IPS-15b (cell line): ENCODE data around the gene PLEKHH1.
"Not testable (repeated sequence)": the region's sequence is repeated elsewhere in the genome, so short reads cannot be mapped to it uniquely, and the experiment has no call there.

Experiments
- H3K27me3 ChIP-seq: one replicate; pipeline ENCODE4 v1.6.1; 2013; ENCODE audit warnings: low read length; ENCODE audit not compliant: control insufficient read depth, insufficient read depth
- H3K36me3 ChIP-seq: one replicate; pipeline ENCODE4 v1.6.1; 2013; ENCODE audit warnings: low read length; ENCODE audit not compliant: control insufficient read depth, insufficient read depth
- H3K4me1 ChIP-seq: one replicate; pipeline ENCODE4 v1.6.1; 2013; ENCODE audit warnings: mild to moderate bottlenecking, low read length; ENCODE audit not compliant: control insufficient read depth, insufficient read depth
- H3K4me3 ChIP-seq: one replicate; pipeline ENCODE4 v1.5.1; 2013; ENCODE audit warnings: low read depth, low read length
- H3K9ac ChIP-seq: one replicate; pipeline ENCODE4 v1.6.1; 2013; ENCODE audit warnings: low read depth, mild to moderate bottlenecking, low read length
- H3K9me3 ChIP-seq: one replicate; pipeline ENCODE4 v1.6.1; 2013; ENCODE audit warnings: mild to moderate bottlenecking, low read length; ENCODE audit not compliant: control insufficient read depth, insufficient read depth

The PLEKHH1 gene

GRCh38 chr14:67539116-67539515 lies 6.0 kb downstream of the PLEKHH1 start:
- no peaks in the 10 kb centered on the region for H3K27me3 ChIP-seq

DNA sequence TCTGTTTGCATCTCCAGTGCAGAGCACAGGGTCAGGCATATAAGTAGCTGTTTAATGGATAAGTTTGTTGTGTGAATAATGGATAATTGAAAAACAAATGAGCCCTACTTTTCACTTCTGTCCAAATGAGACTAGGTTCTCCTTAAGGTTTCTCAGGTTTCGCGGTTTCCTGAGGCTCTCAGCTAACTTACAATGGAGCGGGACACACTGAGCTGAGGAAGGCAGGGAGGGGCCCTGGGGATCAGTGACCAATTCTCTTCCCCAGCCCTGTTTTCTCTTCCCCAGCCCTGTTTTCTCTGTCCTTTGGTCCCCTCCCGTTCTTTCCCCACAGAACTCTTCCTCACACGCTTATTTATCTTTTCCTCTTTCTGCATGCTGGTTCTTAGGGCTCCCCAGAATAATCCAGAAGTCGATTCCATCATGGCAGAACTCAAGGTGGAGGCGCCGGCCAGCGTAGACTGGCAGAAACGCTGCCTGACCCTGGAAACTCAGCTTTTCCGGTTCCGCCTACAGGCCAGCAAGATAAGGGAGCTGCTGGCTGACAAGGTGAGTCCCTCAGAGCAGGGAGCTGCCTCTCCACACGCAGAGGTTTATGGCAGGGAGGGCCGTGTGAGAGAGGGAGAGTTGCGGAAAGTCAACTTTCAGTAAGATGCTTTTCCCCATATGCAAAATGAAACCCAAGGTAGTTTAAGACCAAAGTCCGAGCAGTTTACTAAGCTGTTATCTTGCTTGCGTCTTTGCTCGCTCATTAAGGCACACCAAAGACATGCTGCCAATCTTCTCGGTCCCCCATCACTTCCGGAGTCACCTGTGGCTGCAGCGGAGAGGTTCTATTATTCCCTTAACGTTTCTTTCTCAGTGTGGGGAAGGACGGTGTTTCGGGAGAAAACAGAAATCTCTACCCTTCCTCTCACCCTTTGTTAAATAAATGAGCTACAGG lies 8.6 kb downstream of the PLEKHH1 start:
- no peaks in the 10 kb centered on the region for H3K27me3 ChIP-seq
- peak overlapping the region; percentile 77 for H3K9ac ChIP-seq
- no peaks in the 10 kb centered on the region for H3K36me3 ChIP-seq
- H3K4me3 ChIP-seq, result peak overlapping the region; percentile 42
- H3K9me3 ChIP-seq, result no peaks in the 10 kb centered on the region
- H3K4me1 ChIP-seq, result peaks cover 14% of the 10 kb centered on the region

More at GRCh38 chr14:67539116-67539515, 6.0 kb downstream of the PLEKHH1 start:
- no peak overlapping the region for H3K9ac ChIP-seq
- H3K36me3 ChIP-seq, result no peaks in the 10 kb centered on the region
- no peaks in the 10 kb centered on the region for H3K9me3 ChIP-seq
- no peak overlapping the region for H3K4me3 ChIP-seq
- H3K4me1 ChIP-seq, result peaks cover 14% of the 10 kb centered on the region

GRCh38 chr14:67542620-67543019 lies 9.5 kb downstream of the PLEKHH1 start:
- H3K4me1 ChIP-seq, result peaks cover 14% of the 10 kb centered on the region
- H3K9me3 ChIP-seq, H3K36me3 ChIP-seq, H3K4me3 ChIP-seq, H3K27me3 ChIP-seq, H3K9ac ChIP-seq: not testable (repeated sequence)

- peaks cover 4% of the 10 kb centered on the region for H3K4me1 ChIP-seq
- no peaks in the 10 kb centered on the region for H3K27me3 ChIP-seq
- no peaks in the 10 kb centered on the region for H3K9me3 ChIP-seq
- H3K9ac ChIP-seq, result no peak overlapping the region
- H3K36me3 ChIP-seq, result no peaks in the 10 kb centered on the region
- H3K4me3 ChIP-seq, result no peak overlapping the region
Observed at GRCh38 chr14:67544590-67544989, 11.5 kb downstream of the PLEKHH1 start.

DNA sequence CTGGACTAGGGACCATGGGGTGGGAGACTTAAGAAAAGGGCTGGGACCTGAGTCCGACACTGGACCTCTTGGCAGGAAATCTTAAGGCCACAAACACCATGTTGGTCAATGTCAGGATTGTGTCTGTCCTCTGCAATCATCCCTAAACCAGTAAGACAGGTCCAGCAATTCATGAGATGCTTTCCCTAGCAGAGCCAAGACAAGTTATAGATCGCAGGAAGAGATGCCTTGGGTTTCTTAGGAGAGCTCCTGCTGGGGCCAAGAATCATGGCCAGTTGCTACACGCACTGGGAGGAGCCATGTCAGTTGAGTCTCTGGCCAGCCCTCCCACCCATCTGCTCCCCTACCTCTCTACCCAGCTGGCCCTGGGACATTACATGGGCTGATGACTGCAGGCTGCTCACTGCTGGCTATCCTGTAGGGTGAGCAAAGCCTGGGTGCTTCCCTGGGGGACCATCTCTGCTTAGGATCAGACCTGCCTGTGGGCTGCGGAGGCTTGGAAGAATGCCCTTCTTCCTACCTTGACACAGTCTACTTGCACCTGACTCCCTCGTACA lies 14.2 kb downstream of the PLEKHH1 start:
- Histone ChIP-seq H3K27me3 (no peaks in the 10 kb centered on the region), H3K4me3 (no peak overlapping the region), H3K9ac (no peak overlapping the region), H3K4me1 (no peaks in the 10 kb centered on the region), H3K36me3 (no peaks in the 10 kb centered on the region), H3K9me3 (no peaks in the 10 kb centered on the region)

GRCh38 chr14:67549734-67550133 lies 16.6 kb downstream of the PLEKHH1 start:
- no peak overlapping the region for H3K4me3 ChIP-seq
- no peaks in the 10 kb centered on the region for H3K27me3 ChIP-seq
- no peaks in the 10 kb centered on the region for H3K4me1 ChIP-seq
- H3K9me3 ChIP-seq, result no peaks in the 10 kb centered on the region
- no peaks in the 10 kb centered on the region for H3K36me3 ChIP-seq
- no peak overlapping the region for H3K9ac ChIP-seq

DNA sequence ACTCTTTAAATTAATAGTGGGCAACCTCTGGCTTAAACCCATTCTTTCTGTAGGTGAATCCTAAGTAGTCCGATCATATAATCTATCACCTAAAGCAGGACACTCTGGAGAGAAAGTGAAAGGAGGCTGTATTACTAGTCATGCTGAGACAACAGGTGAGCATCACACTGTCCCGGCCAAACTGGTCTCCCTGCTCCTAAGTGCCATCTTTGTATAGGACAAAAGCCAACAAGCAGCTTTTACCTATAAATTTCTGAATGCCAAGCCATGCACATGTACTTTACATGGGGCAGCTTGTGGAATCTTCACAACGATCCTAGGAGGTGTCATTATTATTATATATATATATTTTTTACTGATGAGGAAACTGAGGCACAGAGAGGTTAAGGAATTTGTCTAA lies 18.0 kb downstream of the PLEKHH1 start:
- Histone ChIP-seq H3K4me3 (no peak overlapping the region), H3K9me3 (no peaks in the 10 kb centered on the region), H3K36me3 (no peaks in the 10 kb centered on the region), H3K27me3 (no peaks in the 10 kb centered on the region), H3K4me1 (no peaks in the 10 kb centered on the region), H3K9ac (no peak overlapping the region)

GRCh38 chr14:67551940-67552339 lies 18.9 kb downstream of the PLEKHH1 start:
- no peaks in the 10 kb centered on the region for H3K36me3 ChIP-seq
- H3K9ac ChIP-seq, result no peak overlapping the region
- H3K9me3 ChIP-seq, result no peaks in the 10 kb centered on the region
- no peaks in the 10 kb centered on the region for H3K4me1 ChIP-seq
- H3K4me3 ChIP-seq, result no peak overlapping the region
- H3K27me3 ChIP-seq, result no peaks in the 10 kb centered on the region

GRCh38 chr14:67553547-67553946 lies 20.5 kb downstream of the PLEKHH1 start:
- Histone ChIP-seq H3K27me3 (no peaks in the 10 kb centered on the region), H3K36me3 (no peaks in the 10 kb centered on the region), H3K9ac (no peak overlapping the region), H3K4me3 (no peak overlapping the region), H3K9me3 (no peaks in the 10 kb centered on the region), H3K4me1 (no peaks in the 10 kb centered on the region)

GRCh38 chr14:67554341-67554740 lies 21.3 kb downstream of the PLEKHH1 start:
- Histone ChIP-seq H3K4me3 (no peak overlapping the region), H3K9me3 (no peaks in the 10 kb centered on the region), H3K36me3 (no peaks in the 10 kb centered on the region), H3K27me3 (no peaks in the 10 kb centered on the region), H3K4me1 (no peaks in the 10 kb centered on the region), H3K9ac (no peak overlapping the region)

DNA sequence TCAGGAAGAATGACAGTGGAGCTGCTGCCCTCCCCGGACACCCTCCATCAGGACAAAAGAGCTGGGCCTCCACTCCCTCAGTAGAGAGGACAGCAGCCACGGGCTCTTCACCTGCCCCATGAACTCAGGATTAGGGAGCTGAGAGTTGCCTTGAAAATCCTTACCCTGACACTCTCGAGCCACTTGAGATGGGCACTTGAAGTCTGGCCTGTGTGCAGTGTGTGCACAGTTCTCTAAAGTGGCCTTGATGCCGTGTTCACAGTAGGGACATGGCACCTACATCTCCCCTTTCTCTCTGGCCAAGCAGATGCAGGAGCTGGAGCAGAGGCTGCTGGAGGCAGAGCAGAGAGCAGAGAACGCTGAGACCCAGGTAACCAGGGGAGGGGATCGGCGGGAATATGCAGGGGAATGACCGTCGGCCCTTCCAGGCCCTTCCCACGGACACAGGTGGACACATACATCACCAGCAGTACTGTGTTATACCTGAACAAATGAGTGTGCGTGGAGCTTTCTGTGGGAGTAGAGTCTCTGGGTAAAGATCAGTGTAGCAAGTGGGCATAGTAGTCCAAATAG lies 22.5 kb downstream of the PLEKHH1 start:
- Histone ChIP-seq H3K36me3 (no peaks in the 10 kb centered on the region), H3K4me1 (no peaks in the 10 kb centered on the region), H3K9ac (no peak overlapping the region), H3K27me3 (no peaks in the 10 kb centered on the region), H3K4me3 (no peak overlapping the region), H3K9me3 (no peaks in the 10 kb centered on the region)

- Histone ChIP-seq H3K27me3 (no peaks in the 10 kb centered on the region), H3K4me3 (no peak overlapping the region), H3K9me3 (no peaks in the 10 kb centered on the region), H3K36me3 (peaks cover 4% of the 10 kb centered on the region), H3K9ac (no peak overlapping the region), H3K4me1 (no peaks in the 10 kb centered on the region)
Observed at GRCh38 chr14:67556671-67557070, 23.6 kb downstream of the PLEKHH1 start.
